Activated CD8-positive, alpha-beta memory T cell treated with anti-CD3 and anti-CD28 coated beads for 1 hour (primary cell): ENCODE measurements around the gene GRK5.

Source experiments
- DNase-seq, 2 donors: peaks; one replicate each; pipeline ENCODE4 v3.0.0-alpha.2; 2020; ENCODE audit warnings: low read depth in 1 of 2; ENCODE audit errors: extremely low read depth in 1 of 2

The GRK5 gene

GRCh38 chr10:119373294-119374102, 166.1 kb downstream of the GRK5 start:
- DNase-seq = no peak

GRCh38 chr10:119374236-119374635, 166.9 kb downstream of the GRK5 start:
- DNase-seq = no peak

- DNase-seq = no peak
Observed at GRCh38 chr10:119375574-119376272, 168.4 kb downstream of the GRK5 start.

- DNase-seq = no peak
Observed at GRCh38 chr10:119377451-119377957, 170.1 kb downstream of the GRK5 start.

GRCh38 chr10:119377958-119378736, 170.8 kb downstream of the GRK5 start:
- DNase-seq = no peak

- DNase-seq = no peak
Observed at GRCh38 chr10:119378737-119379067, 171.3 kb downstream of the GRK5 start.

GRCh38 chr10:119379466-119380071, 172.2 kb downstream of the GRK5 start:
- DNase-seq = no peak

- no peak for DNase-seq
Observed at GRCh38 chr10:119383174-119383856, 175.9 kb downstream of the GRK5 start.

- DNase-seq = no peak
Observed at GRCh38 chr10:119384127-119384526, 176.8 kb downstream of the GRK5 start.

- DNase-seq = no peak
Observed at GRCh38 chr10:119386666-119387065, 179.3 kb downstream of the GRK5 start.

GRCh38 chr10:119388849-119389345, 181.5 kb downstream of the GRK5 start:
- no peak for DNase-seq

- DNase-seq = no peak
Observed at GRCh38 chr10:119391440-119392251, 184.3 kb downstream of the GRK5 start.

GRCh38 chr10:119393019-119393418, 185.6 kb downstream of the GRK5 start:
- DNase-seq = no peak

- no peak for DNase-seq
Observed at GRCh38 chr10:119393421-119393820, 186.1 kb downstream of the GRK5 start.

- no peak for DNase-seq
Observed at GRCh38 chr10:119393845-119394244, 186.5 kb downstream of the GRK5 start.

- no peak for DNase-seq
Observed at GRCh38 chr10:119394657-119395279, 187.4 kb downstream of the GRK5 start.

- no peak for DNase-seq
Observed at GRCh38 chr10:119395280-119396007, 188.1 kb downstream of the GRK5 start.

- DNase-seq = no peak
Observed at GRCh38 chr10:119396008-119396708, 188.8 kb downstream of the GRK5 start.
